HuH-7.5 (cell line): ENCODE measurements around the gene SORCS2.

Experiments
- DNase-seq: peaks from one replicate; pipeline ENCODE4 v3.0.0; 2011; ENCODE audit warnings: low spot score

SORCS2 gene

GRCh38 chr4:7530932-7531639 lies 338.7 kb downstream of the SORCS2 start:
- DNase-seq = no peak

DNA sequence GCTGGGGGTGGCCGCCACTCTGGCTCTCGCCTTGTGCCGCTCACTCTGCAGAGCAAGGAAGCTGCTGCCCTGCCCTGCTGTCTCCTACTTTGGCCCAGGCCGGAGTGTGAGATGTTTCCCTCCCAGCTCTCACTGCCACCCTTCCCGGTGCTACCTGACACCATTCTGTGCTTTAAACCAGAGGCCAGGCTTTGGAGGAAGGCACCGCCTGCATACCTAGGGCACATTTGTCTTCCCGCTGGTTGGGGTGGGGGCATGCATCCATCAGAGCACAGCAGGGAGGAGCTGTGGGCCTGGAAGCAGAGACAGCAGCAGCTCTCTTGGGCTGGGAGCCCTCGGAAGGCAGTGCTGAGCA lies 339.3 kb downstream of the SORCS2 start:
- no peak for DNase-seq

DNA sequence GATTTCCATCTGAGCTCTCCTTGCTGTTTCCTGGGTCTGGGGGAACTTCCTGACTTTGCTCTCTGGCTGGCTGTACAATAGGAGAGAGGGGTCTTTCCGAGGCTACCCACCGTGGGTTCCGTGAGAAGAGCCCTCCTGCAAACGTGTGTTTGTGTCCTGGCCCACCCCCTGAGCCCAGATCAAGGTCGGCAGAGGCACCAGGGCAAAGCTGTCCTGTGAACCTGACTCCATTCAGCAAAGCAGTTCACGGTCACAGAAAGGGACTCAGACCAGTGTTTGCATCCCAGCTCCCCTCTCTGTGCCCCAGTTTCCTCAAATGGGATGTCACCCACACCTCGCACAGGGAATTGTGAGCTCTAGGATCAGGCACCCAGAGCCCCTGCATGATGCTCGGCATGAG lies 339.7 kb downstream of the SORCS2 start:
- DNase-seq = no peak

DNA sequence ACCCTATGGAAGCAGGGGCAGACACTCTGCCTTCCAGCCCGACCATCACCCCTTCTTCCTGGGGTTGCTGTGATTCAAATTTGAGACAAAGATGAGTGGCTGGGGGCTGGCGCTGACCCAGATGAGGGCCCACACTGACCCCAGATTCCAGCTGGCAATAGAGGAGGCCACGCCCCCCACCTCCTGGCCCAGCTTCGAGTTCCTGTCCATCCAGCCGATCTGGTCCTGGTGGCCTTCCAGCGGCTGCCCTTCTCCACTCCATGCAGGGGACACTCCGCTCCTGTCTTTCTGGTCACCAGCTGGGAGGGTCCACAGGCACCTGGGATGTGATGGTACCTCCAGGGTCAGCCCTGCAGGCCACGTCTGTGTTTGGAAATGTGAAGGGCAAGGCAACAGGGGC lies 340.9 kb downstream of the SORCS2 start:
- no peak for DNase-seq

- no peak for DNase-seq
Measured at GRCh38 chr4:7535094-7535493, 342.8 kb downstream of the SORCS2 start.

GRCh38 chr4:7535619-7536018 lies 343.3 kb downstream of the SORCS2 start:
- no peak for DNase-seq

DNA sequence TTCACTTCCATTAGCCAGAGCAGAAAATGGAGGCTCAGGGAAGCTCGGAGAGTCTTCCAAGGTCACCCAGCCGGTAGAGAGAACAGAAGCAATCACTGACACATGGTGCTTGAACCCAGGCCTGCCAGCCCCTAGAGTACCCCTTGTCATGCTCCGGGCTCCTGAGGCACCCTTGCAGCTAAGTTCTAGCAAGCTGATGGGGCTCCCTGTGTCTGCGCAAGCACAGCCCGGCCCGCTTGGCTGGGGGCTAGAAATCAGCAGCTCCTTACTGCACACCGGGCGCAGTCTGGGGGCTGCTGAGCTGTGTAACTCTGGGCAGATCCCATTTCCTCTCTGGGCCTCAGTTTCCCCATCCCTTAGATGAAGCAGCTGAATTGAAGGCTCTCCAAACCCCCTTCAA lies 344.5 kb downstream of the SORCS2 start:
- no peak for DNase-seq

GRCh38 chr4:7537853-7538400 lies 345.6 kb downstream of the SORCS2 start:
- no peak for DNase-seq

- DNase-seq = no peak
Measured at GRCh38 chr4:7538518-7538917, 346.2 kb downstream of the SORCS2 start.

DNA sequence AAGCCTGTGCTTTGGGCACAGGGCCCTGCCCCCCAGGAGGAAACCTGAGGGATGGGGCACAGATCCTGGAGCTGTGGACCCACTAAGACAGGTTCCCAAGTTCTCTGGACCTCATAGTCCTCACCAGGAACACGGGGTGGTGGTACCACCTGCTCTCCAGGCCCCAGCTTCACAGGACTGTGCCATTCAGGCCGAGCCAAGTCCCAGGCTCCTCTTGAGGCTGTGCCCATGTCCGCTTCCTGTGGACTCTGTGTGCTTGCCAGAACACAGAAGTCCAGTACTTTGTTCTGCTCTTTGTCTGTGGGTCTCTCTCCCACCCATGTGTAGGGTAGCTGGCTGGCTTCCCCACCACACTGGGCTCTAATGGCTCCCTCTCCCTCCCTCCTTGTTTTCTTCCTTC lies 346.8 kb downstream of the SORCS2 start:
- no peak for DNase-seq

DNA sequence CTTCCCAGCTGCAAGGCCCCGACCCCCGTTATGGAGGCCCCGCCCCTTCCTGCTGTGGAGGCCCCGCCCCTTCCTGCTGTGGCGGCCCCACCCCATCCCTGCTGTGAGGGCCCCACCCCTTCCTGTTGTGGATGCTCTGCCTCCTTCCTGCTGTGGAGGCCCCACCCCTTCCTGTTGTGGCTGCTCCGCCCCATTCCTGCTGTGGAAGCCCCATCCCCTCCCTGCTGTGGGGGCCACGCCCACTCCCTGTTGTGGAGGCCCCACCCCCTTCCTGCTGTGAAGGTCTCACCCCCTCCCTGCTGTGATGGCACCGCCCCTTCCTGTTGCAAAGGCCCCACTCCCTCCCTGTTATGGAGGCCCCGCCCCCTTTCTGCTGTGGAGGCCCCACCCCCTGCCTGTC lies 347.3 kb downstream of the SORCS2 start:
- no peak for DNase-seq

- DNase-seq = no peak
Measured at GRCh38 chr4:7540206-7540605, 347.9 kb downstream of the SORCS2 start.

DNA sequence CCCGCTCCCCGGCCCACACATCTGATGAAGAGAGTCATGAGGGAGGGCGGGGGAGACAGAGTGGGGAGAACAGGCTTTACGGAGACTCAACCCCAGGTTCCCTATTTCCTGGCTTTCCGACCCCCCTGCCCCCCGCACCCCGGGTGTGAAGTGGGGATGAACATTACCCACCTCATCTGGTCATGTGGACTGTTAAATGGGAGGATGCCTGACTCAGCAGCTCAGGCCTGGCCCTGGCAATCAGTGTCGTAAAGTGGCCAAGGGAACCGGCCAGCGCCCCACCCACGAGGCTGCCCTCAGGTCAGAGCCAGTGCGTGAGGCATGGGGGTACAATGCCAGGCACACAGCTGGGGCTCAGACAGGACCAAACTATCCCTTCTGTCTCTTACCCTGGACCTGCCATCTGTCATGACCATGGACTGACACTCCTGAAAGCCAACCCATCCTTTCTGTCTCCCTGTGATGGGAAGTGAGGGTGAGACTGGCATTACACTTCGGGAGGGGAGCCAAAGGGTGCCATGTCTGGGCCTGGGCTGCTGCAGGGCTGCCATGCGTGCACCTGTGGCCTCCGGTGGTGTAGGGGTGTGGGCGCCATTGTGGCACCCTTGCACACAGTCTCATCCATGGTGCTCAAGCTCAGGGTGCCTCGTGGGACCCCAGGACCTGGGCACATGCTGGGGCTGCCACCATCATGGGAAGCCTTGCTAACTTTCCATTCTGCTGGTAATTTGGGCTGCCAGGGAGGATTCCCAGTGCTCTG lies 348.5 kb downstream of the SORCS2 start:
- no peak for DNase-seq

DNA sequence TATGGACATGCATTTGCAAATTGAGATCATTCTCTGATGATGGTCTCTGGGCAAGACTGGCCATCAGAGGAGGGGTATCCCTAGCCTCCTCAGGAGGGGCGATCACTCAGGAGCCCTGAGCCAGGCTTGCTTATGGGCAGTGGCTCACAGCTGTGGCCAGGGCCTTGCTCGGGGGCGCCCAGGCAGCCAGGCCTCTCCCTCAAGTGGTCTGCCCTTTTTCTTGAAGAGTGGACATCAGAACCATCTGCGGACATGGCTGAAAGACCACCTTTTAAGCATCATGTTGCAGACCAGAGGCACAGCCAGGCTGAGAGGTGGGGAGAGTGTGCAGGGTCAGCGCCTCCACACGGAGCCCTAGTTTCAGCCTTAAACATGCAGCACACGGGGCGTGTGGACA lies 349.1 kb downstream of the SORCS2 start:
- DNase-seq = no peak

DNA sequence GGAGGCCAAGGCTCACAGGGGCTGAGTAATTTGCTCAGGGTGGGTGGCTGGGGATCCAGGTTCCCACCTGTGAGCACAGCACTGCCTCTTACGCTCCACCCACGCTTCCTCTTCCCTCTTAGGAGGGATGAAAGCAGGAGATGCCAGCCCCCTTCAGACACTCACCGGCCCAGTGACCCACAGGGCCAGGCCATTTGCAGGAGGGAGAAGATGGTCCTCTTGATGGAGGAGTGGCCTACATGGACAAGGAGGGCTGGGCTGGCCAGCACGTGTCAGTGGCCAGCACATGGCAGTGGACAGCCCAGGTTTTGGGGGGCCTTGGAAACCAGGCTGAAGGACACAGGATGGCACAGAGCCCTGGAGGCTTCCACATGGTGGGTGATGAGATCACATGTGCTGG lies 350.4 kb downstream of the SORCS2 start:
- DNase-seq = no peak

DNA sequence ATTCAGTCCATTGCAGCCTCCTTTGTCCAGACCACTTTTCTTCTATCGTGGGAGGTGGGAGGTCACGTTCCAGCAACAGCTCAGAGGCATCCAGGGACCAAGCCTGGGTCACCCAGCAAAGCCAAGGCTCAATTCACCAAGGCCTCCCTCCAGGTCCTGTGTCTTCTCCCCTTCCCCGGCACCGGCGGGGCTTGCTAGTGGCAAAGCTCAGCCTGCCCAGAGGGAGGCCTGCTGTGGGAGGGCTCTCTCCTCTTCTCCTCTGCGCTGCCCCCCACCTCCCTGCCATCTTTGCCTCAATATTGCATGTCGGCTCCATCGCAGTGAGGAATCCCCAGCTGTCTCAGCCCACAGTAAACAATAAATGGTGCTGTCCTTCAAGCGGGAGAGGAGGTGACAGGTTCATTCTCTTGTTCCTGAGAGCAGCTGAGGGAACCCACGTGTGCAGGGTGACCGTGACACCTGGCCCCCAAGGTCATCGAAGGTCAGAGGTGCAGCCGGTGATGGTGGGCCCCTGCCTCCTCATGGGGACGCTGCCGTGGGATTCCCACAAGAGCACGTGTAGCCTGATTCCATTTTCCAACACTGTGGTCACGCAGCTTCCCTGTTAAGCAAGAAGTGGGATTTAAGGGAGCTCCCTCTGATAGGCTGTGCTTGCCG lies 353.9 kb downstream of the SORCS2 start:
- no peak for DNase-seq

GRCh38 chr4:7546809-7547367 lies 354.6 kb downstream of the SORCS2 start:
- DNase-seq = no peak

- no peak for DNase-seq
Measured at GRCh38 chr4:7547368-7548040, 355.2 kb downstream of the SORCS2 start.

- DNase-seq = no peak
Measured at GRCh38 chr4:7549866-7550265, 357.5 kb downstream of the SORCS2 start.

DNA sequence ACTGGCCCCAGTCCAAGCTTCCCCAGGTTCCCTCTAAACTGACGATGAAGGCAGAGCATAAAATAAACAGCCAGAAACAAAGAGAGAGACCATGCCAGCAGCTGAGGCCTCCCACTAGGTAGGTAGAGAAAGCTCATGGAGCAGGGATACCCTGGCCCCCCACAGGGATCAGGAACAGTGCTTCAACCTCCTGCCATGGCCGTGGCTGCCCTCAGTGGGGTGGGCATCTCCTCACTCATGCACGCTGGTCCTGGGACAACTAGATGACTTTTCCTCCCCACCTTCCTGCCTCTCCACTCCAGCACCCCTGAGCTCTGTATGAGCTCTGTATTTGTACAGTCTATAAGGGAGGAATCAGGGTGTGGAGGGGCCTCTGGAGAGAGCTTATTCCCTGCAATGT lies 360.1 kb downstream of the SORCS2 start:
- no peak for DNase-seq

DNA sequence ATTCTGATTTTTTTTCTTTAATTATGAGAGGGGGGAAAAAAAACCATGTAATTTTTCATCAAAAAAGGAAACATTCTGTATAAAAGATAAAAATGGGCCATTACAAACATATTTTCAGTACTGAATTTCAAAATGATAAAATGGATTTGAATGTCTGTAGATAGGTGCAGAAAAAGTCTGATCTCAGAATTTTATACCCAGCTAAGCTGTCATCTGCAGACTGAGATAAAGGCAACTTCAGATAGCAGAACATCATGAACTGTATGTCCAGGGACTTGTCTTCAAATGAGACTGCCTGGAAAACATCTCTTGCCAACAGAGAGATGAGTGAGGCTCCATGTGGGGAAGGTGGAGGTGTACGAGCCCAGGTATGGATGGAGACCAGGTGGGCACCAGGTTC lies 360.9 kb downstream of the SORCS2 start:
- DNase-seq = no peak

DNA sequence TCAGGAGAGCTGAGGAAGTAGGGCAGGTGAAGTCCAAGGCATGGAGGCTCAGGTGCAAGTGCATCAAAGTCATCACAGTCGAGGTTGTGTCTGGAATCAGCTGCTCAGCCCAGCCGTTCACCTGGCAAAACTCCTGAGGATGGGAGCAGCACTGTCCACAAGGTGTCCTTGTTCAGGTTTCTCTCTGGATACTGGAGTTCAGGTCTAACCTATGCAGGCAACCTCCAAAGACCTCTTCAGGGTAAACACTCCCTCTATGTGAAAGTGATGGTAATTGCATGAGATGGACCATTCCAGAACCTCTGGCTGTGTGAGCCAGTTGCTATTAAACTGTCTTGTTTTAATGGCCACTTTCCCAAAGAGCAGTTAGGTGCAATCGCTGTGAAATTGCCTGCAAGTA lies 362.6 kb downstream of the SORCS2 start:
- DNase-seq = no peak
